Measurements from ENCODE around the gene SCCPDH. TPM values are rescaled to one million over a fixed set of nuclear protein-coding genes. Genes with fewer than 3 reads are reported as not detected.
A peak's percentile ranks its signal among the peaks of the same experiment; 100 is the strongest.

The SCCPDH gene
- total and polyA plus RNA-seq, 9 of the 15 experiments (the other 6 are each of a cell fraction or from before 2014, with no cell fraction given), result 7.0 to 61.9 (median 38.3) TPM

- TF ChIP-seq ZNF609 (CRISPR knock-in tag; IDR thresholded peaks at IDR 0.05; ENCODE audit: borderline replicate concordance) (no peak), SMC3 (conservative IDR thresholded peaks at IDR 0.05; ENCODE audit: insufficient read depth, low read depth, low read length) (peak; percentile 52; the same call in 1 of the 2 replicates), CBX3 (IDR thresholded peaks at IDR 0.05; ENCODE audit: borderline replicate concordance in 1 of 2, low read length in 2 of 2) (no peak), DNMT1 (IDR thresholded peaks at IDR 0.05) (no peak), SFPQ (IDR thresholded peaks at IDR 0.05; ENCODE audit: low read depth, low read length) (no peak), ZNF589 (CRISPR knock-in tag; IDR thresholded peaks at IDR 0.05; ENCODE audit: low read depth) (no peak), ZNF512 (tag; IDR thresholded peaks at IDR 0.05) (no peak), YY1 (IDR thresholded peaks at IDR 0.05; ENCODE audit: borderline replicate concordance in 1 of 3, control insufficient read depth in 1 of 3, extremely low read depth in 1 of 3, insufficient read depth in 3 of 3, insufficient read length in 1 of 3, insufficient replicate concordance in 2 of 3, low read depth in 1 of 3, low read length in 2 of 3) (no peak), TRIM24 (IDR thresholded peaks at IDR 0.05) (no peak), CREB3 (tag; conservative IDR thresholded peaks at IDR 0.05; ENCODE audit: low read depth) (no peak), ZNF384 (IDR thresholded peaks at IDR 0.05; ENCODE audit: low read depth, low read length) (peak; percentile 47; the same call in 1 of the 2 replicates), STAG1 (CRISPR knock-in tag; IDR thresholded peaks at IDR 0.05; ENCODE audit: borderline replicate concordance) (0 out of 2 replicates have a peak, but pooled peaks have one; percentile 11), CHAMP1 (IDR thresholded peaks at IDR 0.05) (no peak)
These were observed 34.7 kb upstream of the SCCPDH start (continued) for GRCh38 chr1:246689409-246690008.
